Measurements from ENCODE around the gene BYSL.

BYSL gene

DNA sequence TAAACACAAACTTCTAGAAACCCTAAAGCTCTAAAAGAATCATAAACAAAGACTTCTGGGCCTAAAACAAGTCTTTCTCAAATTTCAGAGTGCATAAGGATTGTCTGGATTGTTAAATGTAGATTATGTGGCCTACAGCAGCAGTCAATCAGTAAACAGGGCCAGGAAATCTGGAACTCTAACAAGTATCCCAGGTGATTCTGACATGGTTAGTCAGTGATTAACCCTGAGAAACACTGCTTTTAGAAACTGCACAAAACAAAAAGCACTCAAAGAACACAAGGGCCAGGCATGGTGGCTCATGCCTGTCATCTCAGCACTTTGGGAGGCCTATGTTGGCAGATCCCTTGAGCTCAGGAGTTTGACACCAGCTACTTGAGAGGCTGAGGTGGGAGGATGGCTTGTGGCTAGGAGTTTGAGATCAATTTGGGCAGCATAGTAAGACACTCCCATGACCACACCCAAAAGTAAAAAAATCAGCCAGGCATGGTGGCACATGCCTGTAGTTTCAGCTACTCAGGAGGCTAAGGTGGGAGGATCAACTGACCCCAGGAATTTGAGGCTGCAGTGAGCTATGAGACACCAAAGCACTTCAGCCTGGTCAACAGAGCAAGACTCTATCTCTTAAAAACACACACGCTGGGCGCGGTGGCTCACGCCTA, 6.3 kb upstream of the BYSL start:
- no peak for DNase-seq

- DNase-seq: no peak
These were observed 3.8 kb upstream of the BYSL start for GRCh38 chr6:41917528-41917927.

DNA sequence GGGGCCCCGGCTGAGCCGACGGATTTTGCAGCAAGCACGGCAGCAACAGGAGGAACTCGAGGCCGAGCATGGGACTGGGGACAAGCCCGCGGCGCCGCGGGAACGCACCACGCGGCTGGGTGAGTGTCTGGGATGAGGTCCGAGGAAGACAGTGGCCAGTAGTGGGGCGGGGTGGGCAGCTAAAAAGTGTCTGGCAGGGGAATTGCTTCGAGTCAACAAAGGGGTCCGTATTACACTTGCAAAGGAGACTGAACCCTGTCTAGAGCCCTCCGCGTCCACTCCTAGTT, 356 bp downstream of the BYSL start:
- peak in 1 of 2 donors; percentile 58 for DNase-seq

GRCh38 chr6:41922154-41922553, 855 bp downstream of the BYSL start:
- DNase-seq: no peak

DNA sequence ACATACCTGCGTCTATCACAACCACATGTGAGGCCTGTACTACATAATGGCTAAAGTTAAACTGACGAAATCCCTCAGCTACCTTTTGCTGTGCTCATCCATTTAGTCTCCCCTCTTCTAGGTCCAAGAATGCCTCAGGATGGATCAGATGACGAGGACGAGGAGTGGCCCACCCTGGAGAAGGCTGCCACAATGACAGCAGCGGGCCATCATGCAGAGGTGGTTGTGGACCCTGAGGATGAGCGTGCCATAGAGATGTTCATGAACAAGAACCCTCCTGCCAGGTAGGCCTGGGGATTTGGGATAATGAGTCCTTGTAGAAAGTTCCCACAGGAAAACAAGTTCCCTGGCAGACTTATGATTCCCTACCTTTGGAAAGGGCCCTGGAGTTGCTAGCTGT, 6.0 kb downstream of the BYSL start:
- no peak for DNase-seq

DNA sequence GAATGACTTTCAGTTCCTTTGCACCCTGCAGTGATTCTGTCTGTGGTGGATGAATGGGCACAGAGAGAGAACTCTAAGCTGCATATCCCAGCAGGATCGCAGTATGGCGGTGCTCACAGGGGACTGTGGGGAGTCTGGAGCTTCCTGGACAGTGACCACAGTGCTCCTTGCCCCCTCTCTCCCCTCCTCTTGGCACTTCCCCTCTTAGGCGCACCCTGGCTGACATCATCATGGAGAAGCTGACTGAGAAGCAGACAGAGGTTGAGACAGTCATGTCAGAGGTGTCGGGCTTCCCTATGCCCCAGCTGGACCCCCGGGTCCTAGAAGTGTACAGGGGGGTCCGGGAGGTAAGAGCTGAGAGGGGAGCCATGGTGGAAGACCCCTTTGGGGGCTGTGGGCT, 8.6 kb downstream of the BYSL start:
- DNase-seq: peak; percentile 45 to 58

- no peak for DNase-seq
These were observed 10.5 kb downstream of the BYSL start for GRCh38 chr6:41931792-41932191.

GRCh38 chr6:41932378-41932777, 11.1 kb downstream of the BYSL start:
- DNase-seq: no peak

GRCh38 chr6:41934278-41935192, 13.2 kb downstream of the BYSL start:
- DNase-seq: peak in 1 of 2 donors; percentile 37

DNA sequence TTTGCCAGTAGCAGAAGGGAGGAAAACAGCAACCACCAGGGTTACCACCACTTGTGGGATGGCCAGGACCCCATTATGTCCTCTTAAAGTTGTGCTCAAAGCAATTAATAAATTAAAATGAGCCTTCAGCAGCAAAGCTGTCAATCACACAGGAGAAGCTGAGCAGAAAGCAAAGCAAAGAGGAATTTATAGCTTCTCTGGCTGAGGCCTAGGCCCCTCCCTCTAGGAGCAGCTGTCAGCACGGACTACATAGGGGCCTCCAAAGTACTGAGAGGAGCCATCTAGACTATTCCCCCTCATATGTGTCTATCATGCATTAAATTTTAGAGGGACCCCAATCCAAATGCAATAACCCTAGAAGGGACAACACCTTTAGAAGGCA, 13.9 kb downstream of the BYSL start:
- no peak for DNase-seq

DNA sequence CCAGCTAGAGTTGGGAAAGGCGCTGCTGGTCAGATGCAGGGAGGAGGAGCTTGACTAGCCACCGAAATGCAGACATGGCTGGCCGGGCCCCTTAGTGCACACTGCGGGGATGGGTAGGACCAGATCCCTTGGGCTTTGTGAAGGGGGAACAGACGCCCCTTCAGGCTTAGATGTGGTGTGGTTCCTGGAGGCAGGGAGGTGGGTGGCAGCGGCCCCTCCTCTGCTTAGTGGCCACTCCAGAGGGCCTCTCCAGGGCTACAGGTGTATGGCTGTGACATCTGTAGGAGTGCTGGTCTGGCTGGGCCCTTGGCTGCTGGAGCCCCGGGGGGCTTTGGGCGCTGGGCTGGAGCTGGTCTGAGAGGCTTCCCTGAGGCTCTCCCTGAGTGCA, 14.4 kb downstream of the BYSL start:
- no peak for DNase-seq

DNA sequence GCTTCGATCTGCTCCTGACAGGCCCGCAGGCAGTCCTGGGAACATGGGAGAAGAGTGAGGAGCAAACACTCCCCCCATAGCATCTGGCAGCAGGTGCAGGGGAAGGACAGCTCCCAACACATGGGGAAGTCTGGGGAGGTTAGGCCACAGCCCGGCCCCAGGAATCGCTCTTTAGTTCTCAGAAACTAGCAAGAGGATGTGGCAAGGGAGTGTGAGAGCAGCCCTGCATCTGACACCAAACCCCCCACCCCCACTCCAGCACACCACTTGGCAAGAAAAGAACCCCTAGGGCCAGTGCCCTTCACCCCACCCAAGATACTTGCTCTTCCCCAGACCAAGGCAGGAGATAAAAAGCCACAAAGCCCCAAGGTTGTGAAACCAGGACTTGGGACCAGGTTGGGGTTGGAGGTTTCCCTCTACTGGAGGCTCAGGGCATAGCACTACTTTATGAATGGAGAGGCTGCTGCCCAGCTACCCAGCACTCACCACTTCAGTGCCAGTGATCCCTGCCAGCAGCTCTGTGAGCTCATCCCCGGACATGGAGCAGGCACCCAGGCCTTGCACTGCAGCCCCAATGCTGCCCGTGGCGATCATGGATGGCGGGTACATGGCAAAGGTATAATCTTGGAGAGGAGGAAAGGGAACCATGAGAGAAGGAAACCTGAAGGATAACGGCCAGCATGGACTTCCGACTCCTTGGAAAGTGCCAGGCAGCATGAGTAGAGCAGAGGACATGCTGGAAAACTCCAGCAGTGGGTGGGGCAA, 15.0 kb downstream of the BYSL start:
- peak; percentile 85 to 94 for DNase-seq

DNA sequence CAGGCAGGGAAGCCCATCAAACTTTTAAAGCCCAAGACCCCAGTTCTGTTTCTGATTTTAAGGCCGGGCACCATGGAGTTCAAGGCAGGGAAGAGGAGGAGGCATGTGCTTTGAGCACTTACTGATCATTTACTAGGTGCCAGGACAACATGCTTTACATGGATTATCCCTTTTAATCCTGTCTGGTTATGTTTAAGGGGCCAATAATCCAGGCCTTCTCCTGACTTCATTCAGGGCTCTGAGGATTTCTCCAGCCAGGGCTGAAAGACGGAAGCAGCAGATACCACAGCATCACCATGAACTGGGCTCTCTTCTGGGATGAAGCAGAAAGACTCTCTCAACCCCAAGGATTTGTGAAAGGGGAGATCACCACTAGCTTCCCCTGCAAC, 16.2 kb downstream of the BYSL start:
- DNase-seq: no peak

- DNase-seq: peak; percentile 71 to 80
These were observed 16.7 kb downstream of the BYSL start for GRCh38 chr6:41937861-41938574.

DNA sequence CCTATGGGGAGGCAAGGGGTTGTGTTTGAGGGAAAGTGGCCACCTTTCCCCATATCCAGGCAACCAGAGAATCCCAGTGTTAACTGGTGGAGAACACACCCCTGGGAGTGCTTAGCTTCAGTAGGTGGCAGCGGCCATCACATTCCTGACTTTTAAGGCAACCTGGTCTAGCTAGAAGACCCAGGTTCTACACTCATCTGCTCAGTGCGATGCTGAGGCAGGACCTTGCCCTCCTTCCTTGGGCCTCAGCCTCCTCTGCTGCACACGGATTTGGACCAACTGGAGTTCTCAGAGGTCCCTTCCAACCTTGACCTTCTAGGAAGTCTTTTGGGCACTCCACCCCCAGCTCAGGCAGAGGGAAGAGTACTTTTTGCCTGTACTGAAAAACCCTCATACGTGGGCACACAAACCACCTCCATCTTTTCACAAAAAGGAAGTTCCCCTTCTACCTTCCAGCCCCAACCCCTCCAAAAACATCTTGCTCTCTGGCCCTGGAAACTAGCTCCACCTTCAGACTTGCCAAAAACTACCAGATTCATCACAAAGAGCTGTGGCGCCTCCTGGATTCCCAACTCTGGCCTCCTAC, 17.4 kb downstream of the BYSL start:
- DNase-seq: peak in 1 of 2 donors; percentile 11

DNA sequence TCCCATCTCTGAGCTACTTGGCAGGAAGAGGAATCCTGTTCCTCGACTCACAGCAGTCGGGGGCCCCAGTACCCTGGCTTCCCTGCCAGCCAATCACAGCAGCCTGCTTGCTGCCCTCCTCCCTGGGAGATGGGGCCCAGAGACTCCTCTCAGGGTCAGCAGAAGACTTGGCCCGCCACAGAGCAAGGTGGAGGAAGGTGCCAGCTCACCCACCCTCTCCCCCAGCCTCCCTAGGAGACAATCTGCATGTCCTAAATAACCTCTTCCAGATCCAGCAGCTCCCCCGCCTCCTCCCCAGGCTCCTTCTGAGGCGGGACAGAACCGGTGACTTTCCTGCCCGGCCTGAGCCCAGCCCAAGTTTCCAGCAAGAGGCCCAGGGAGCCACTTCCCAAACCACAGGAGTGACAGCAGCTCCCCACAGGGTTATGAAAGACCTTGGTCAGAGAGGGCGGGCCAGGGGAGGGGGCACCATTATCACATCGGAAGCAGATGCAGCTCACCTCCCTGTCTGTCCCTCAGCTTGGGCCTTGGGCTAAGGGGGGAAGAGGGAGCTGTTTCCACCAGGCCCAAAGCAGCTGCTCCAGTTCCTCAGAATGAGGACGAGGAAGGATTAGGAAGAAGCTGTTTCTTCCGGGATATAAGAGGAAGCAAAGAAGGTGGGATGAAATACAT, 18.0 kb downstream of the BYSL start:
- peak; percentile 69 to 75 for DNase-seq

DNA sequence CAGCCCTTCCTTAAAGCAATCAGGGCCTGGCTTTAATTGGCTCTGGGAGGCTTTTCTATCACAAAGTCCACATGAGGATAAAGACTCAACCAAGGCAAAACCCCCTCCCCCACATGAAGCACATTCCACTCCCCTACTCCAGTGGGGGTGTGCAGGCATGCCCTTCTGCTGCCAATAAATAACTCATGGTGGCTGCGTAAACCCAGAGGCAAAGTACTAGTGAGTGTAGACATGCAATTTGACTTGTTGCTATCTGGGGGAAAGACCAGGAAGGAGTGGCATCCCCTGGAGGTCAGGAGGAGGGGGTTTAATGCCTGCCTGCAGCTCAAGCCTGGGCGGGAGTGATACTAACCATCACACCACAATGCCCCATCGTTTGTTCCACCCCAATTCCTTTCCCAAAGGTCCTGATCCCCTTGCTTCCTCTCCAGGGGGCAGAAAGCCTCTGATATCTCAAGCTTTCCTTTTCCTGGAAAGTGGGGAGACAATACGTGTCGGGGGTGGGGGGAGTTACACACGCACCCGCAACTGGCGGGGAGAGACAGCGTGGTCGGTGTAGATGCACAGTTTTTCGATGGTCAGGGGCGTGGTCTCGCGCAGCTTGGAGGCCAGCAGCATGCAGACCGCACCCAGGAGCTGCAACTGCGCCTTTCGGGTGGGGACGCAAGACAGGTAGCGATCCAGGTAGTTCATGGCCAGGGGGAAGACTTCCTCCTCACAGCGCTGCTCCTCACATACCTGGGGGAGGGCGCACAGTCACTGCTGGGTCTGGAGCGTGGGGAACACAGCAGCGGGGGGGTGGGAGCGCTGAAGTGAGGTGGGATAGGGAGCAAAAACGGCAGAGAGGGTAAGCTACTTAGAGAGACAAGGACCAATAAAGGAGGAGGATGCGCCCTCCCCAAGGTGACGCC, 18.8 kb downstream of the BYSL start:
- no peak for DNase-seq

DNA sequence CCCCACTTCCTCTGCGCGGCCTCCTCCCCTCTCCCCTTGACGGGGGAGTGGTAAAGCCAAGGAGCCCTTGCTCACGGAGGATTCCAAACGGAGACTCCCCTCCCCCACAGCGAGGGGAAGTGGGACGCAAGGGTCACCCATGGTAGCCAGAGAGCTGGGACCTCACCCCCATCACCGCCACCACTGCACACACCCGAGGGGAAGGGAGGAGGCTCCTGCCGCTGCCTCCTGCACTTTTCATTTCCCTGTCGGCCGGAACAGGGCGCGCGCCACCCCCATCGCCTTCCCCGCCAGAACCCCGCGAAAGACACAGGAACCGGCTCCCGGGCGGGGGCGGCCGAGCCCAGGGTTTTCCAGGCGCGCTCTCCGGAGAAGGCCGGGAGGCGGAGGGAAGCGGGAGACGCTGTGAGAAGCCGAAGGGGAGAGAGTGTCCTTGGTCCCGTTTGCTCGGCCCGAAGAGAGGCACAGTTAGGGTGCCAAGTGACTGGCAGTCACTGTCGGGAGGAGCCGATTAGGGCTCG, 19.5 kb downstream of the BYSL start:
- peak; percentile 41 to 50 for DNase-seq

DNA sequence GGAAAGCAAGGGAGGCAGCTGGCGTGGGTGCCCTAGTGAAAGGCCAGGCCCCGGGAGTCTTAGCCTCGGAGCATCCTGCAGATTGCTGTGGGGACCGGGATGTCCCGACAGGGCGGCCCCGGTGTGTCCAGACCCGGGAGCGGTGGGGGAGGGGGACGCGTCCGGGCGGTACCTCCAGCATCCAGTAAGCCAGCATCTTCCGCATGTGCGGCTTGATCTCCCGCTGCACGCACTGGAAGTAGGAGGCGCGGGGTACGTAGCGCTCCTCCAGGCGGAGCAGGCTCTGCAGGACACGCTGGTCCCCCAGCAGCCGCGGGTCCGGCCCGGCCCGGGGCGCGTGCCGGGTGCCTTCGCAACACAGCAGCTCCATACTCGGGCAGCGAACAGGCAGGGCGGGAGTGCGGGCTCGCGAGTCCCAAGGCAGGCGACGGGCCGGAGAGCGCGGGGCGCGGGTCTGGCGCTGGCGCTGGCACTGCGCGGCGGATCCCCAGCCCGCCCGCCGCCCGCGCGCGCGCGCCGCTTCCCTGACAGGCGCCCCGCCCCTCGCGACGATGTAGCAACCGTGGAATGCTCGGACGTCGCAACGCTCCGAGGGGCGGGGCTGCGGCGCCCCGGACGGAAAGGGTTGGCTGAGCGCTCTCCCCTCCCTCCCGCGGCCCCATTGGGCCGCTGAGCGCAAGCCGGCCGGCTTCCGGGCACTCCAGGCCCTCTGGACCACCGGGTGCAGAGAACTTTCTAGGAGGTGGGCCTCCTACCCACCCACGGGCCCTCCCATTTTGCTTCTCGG, 20.2 kb downstream of the BYSL start, which contains the start of gene CCND3:
Gene CCND3, minus strand, starts transcription at position 529 of the 787 bp plus-strand sequence. Its CDS starts 159 bp downstream, at position 370.
- peak; percentile 96 to 98 for DNase-seq

Measured in inflammatory macrophage (primary cell).